CD8-positive, alpha-beta memory T cell (primary cell): ENCODE measurements around the gene OTUB1. TPM values are rescaled to one million over a fixed set of nuclear protein-coding genes. Genes with fewer than 3 reads are reported as not detected.

Source experiments
- CTCF ChIA-PET: fragments of 350-600 bp; sonication (Branson Sonifier 250); formaldehyde crosslinking; loops from one replicate; lab custom pipeline; 2021; ENCODE audit warnings: antibody characterized with exemption; lab: Charles Lee
- POLR2A ChIA-PET: fragments of 350-600 bp; sonication (Branson Sonifier 250); formaldehyde crosslinking; loops from one replicate; lab custom pipeline; 2021; ENCODE audit warnings: antibody characterized with exemption; lab: Charles Lee
- DNase-seq, 5 donors: peaks; one replicate each; pipeline versions ENCODE4 v3.0.0 to v3.0.0-alpha.2; 2020 to 2022; ENCODE audit warnings: mixed read lengths in 1 of 5
- H3K27ac ChIP-seq: one replicate; pipeline ENCODE4 v1.7.0; 2013; ENCODE audit warnings: low read depth, mild to moderate bottlenecking, low read length, moderate library complexity
- H3K27me3 ChIP-seq: 2 replicates; pipeline ENCODE4 v1.7.0; 2013; ENCODE audit warnings: low read length, mild to moderate bottlenecking; ENCODE audit not compliant: insufficient read depth, poor library complexity, severe bottlenecking
- H3K36me3 ChIP-seq: 2 replicates; pipeline ENCODE4 v1.7.0; 2013; ENCODE audit warnings: mild to moderate bottlenecking, low read length, moderate library complexity; ENCODE audit not compliant: insufficient read depth
- H3K4me1 ChIP-seq: 2 replicates; pipeline ENCODE4 v1.7.0; 2013; ENCODE audit warnings: mild to moderate bottlenecking, low read length, moderate library complexity; ENCODE audit not compliant: insufficient read depth
- H3K4me3 ChIP-seq: 2 replicates; pipeline ENCODE4 v1.7.0; 2013; ENCODE audit warnings: mild to moderate bottlenecking, low read length
- H3K9me3 ChIP-seq: 2 replicates; pipeline ENCODE4 v1.7.0; 2013; ENCODE audit warnings: mild to moderate bottlenecking, low read length
- H3K27ac Mint-ChIP-seq, 8 donors: one replicate each; pipeline ENCODE4 v1.8.0; 2020 to 2021; ENCODE audit warnings: mixed read lengths in 8 of 8, mild to moderate bottlenecking in 6 of 8, inconsistent platforms in 3 of 8, moderate library complexity in 3 of 8
- H3K27me3 Mint-ChIP-seq, 2 donors: one replicate each; pipeline ENCODE4 v1.8.0; 2020 to 2021; ENCODE audit warnings: mixed read lengths in 2 of 2, mild to moderate bottlenecking in 1 of 2, moderate library complexity in 1 of 2
- H3K36me3 Mint-ChIP-seq, 3 donors: one replicate each; pipeline ENCODE4 v1.8.0; 2020 to 2021; ENCODE audit warnings: mixed read lengths in 3 of 3, inconsistent platforms in 1 of 3, mild to moderate bottlenecking in 1 of 3
- H3K4me1 Mint-ChIP-seq, 3 donors: one replicate each; pipeline ENCODE4 v1.8.0; 2020 to 2021; ENCODE audit warnings: mixed read lengths in 3 of 3, inconsistent platforms in 1 of 3, mild to moderate bottlenecking in 1 of 3
- H3K4me3 Mint-ChIP-seq, 7 donors: one replicate each; pipeline ENCODE4 v1.8.0; 2020 to 2021; ENCODE audit warnings: mixed read lengths in 7 of 7, mild to moderate bottlenecking in 6 of 7, moderate library complexity in 4 of 7, inconsistent platforms in 2 of 7
- H3K9me3 Mint-ChIP-seq, 5 donors: one replicate each; pipeline ENCODE4 v1.8.0; 2020 to 2022; ENCODE audit warnings: mixed read lengths in 5 of 5, mild to moderate bottlenecking in 3 of 5, moderate library complexity in 2 of 5, inconsistent platforms in 1 of 5
- polyA plus RNA-seq: library from polyadenylated mRNA; unstranded; fragments of 300-500 nt; fragmentation: Illumina TruSeq; gene quantifications from one replicate; pipeline ENCODE4 v1.2.3, GENCODE V29; 2021
- total RNA-seq, 2 experiments: library from RNA; stranded (reverse); gene quantifications; one replicate each; pipeline ENCODE4 v1.2.3, GENCODE V29; 2021

OTUB1 gene
- total and polyA plus RNA-seq, 3 experiments from 2014 or later = 75.8 to 135 (median 85.0) TPM

GRCh38 chr11:64000740-64001483 lies 14.7 kb downstream of the OTUB1 start:
- Mint-ChIP-seq H3K27me3 (no peaks in the 10 kb centered on the region), H3K9me3 (no peaks in the 10 kb centered on the region), H3K4me1 (peaks cover 0 to 24% (median 4%) of the 10 kb centered on the region in 3 donors), H3K4me3 (peak overlapping the region in 5 of 7 donors; percentile 24 to 70 (median 28)), H3K36me3 (peaks cover 0 to 25% (median 0%) of the 10 kb centered on the region in 3 donors), H3K27ac (peak overlapping the region in 1 of 8 donors; percentile 20)
- ChIA-PET POLR2A (interaction anchor here (1.0 to 1.2 kb wide), 4 partner anchors 15 to 113 kb away, joined by 3 read pairs; partner anchors contain the start of gene OTUB1), CTCF (interaction anchor here (0.7 to 4.9 kb wide), 31 partner anchors 11 to 330 kb away, joined by 3 to 64 read pairs (median 3); partner anchors contain the start of genes CATSPERZ, FERMT3, MACROD1 and STIP1)
- H3K36me3 ChIP-seq = peaks cover 4% of the 10 kb centered on the region
- no peaks in the 10 kb centered on the region for H3K27me3 ChIP-seq
- H3K4me1 ChIP-seq = peaks cover 7% of the 10 kb centered on the region
- H3K4me3 ChIP-seq = no peak overlapping the region
- H3K9me3 ChIP-seq = no peaks in the 10 kb centered on the region
- no peak overlapping the region for H3K27ac ChIP-seq
- no peak for DNase-seq

- DNase-seq = no peak
- ChIA-PET CTCF (interaction anchor here (0.5 to 4.9 kb wide), 16 partner anchors 13 to 329 kb away, joined by 3 to 64 read pairs (median 4); partner anchors contain the start of gene CATSPERZ), POLR2A (interaction anchor here (0.6 to 1.1 kb wide), 2 partner anchors 16 to 120 kb away, joined by 3 read pairs; partner anchors contain the start of gene OTUB1)
- H3K36me3 Mint-ChIP-seq = peaks cover 0 to 16% (median 0%) of the 10 kb centered on the region in 3 donors
- Histone ChIP-seq H3K9me3 (no peaks in the 10 kb centered on the region), H3K27ac (no peak overlapping the region), H3K27me3 (no peaks in the 10 kb centered on the region), H3K4me3 (no peak overlapping the region), H3K36me3 (peaks cover 4% of the 10 kb centered on the region), H3K4me1 (peaks cover 7% of the 10 kb centered on the region)
- H3K9me3 Mint-ChIP-seq = no peaks in the 10 kb centered on the region
- peak overlapping the region in 3 of 8 donors; percentile 4 to 20 (median 16) for H3K27ac Mint-ChIP-seq
- peaks cover 2 to 26% (median 4%) of the 10 kb centered on the region in 3 donors for H3K4me1 Mint-ChIP-seq
- peak overlapping the region; percentile 16 to 70 (median 24) for H3K4me3 Mint-ChIP-seq
- peaks cover 4 to 7% of the 10 kb centered on the region in 2 donors for H3K27me3 Mint-ChIP-seq
Observed at GRCh38 chr11:64001484-64002420, 15.5 kb downstream of the OTUB1 start.

GRCh38 chr11:64003807-64004589 lies 17.8 kb downstream of the OTUB1 start:
- CTCF ChIA-PET = interaction anchor here (4.9 kb wide), 1 partner anchor 146 kb away, joined by 64 read pairs; no protein-coding TSS in a partner anchor

GRCh38 chr11:64004590-64004984 lies 18.3 kb downstream of the OTUB1 start:
- Mint-ChIP-seq H3K4me3 (no peak overlapping the region), H3K27ac (no peak overlapping the region), H3K27me3 (peaks cover 18 to 28% of the 10 kb centered on the region in 2 donors), H3K36me3 (no peaks in the 10 kb centered on the region), H3K4me1 (peaks cover 9 to 19% (median 14%) of the 10 kb centered on the region in 3 donors), H3K9me3 (no peaks in the 10 kb centered on the region)
- Histone ChIP-seq H3K27ac (no peak overlapping the region), H3K36me3 (no peaks in the 10 kb centered on the region), H3K9me3 (no peaks in the 10 kb centered on the region), H3K4me3 (no peak overlapping the region), H3K27me3 (peaks cover 5% of the 10 kb centered on the region), H3K4me1 (peaks cover 7% of the 10 kb centered on the region)
- ChIA-PET POLR2A (no interaction called here), CTCF (no interaction called here)
- no peak for DNase-seq

More at GRCh38 chr11:64003807-64004589, 17.8 kb downstream of the OTUB1 start:
- peaks cover 9 to 25% (median 14%) of the 10 kb centered on the region in 3 donors for H3K4me1 Mint-ChIP-seq
- peaks cover 5% of the 10 kb centered on the region for H3K27me3 ChIP-seq
- H3K9me3 Mint-ChIP-seq = no peaks in the 10 kb centered on the region
- no peaks in the 10 kb centered on the region for H3K9me3 ChIP-seq
- no peak overlapping the region for H3K27ac ChIP-seq
- H3K4me3 Mint-ChIP-seq = no peak overlapping the region
- no peaks in the 10 kb centered on the region for H3K36me3 Mint-ChIP-seq
- H3K36me3 ChIP-seq = no peaks in the 10 kb centered on the region
- H3K27me3 Mint-ChIP-seq = peaks cover 18 to 27% of the 10 kb centered on the region in 2 donors
- H3K27ac Mint-ChIP-seq = no peak overlapping the region
- POLR2A ChIA-PET = no interaction called here
- no peak for DNase-seq
- peaks cover 7% of the 10 kb centered on the region for H3K4me1 ChIP-seq
- no peak overlapping the region for H3K4me3 ChIP-seq

GRCh38 chr11:64005691-64006090 lies 19.5 kb downstream of the OTUB1 start:
- H3K9me3 Mint-ChIP-seq = no peaks in the 10 kb centered on the region
- peaks cover 0 to 7% (median 0%) of the 10 kb centered on the region in 3 donors for H3K36me3 Mint-ChIP-seq
- H3K4me3 ChIP-seq = no peak overlapping the region
- DNase-seq = no peak
- H3K36me3 ChIP-seq = no peaks in the 10 kb centered on the region
- ChIA-PET CTCF (no interaction called here), POLR2A (no interaction called here)
- H3K4me1 Mint-ChIP-seq = peaks cover 9 to 16% (median 14%) of the 10 kb centered on the region in 3 donors
- no peak overlapping the region for H3K27ac Mint-ChIP-seq
- no peaks in the 10 kb centered on the region for H3K4me1 ChIP-seq
- H3K27me3 Mint-ChIP-seq = peaks cover 18 to 28% of the 10 kb centered on the region in 2 donors
- H3K27me3 ChIP-seq = peaks cover 5% of the 10 kb centered on the region
- no peak overlapping the region for H3K4me3 Mint-ChIP-seq
- no peak overlapping the region for H3K27ac ChIP-seq
- no peaks in the 10 kb centered on the region for H3K9me3 ChIP-seq

GRCh38 chr11:64006398-64006797 lies 20.2 kb downstream of the OTUB1 start:
- no peak overlapping the region for H3K27ac ChIP-seq
- Mint-ChIP-seq H3K4me1 (peaks cover 9 to 16% (median 12%) of the 10 kb centered on the region in 3 donors), H3K36me3 (peaks cover 0 to 14% (median 0%) of the 10 kb centered on the region in 3 donors), H3K9me3 (peaks cover 0 to 3% (median 0%) of the 10 kb centered on the region in 5 donors), H3K27ac (no peak overlapping the region), H3K4me3 (peak overlapping the region in 1 of 7 donors; percentile 79), H3K27me3 (peaks cover 19 to 28% of the 10 kb centered on the region in 2 donors)
- H3K27me3 ChIP-seq = peaks cover 5% of the 10 kb centered on the region
- CTCF ChIA-PET = interaction anchor here (1.0 kb wide), 1 partner anchor 148 kb away, joined by 3 read pairs; no protein-coding TSS in a partner anchor
- H3K4me1 ChIP-seq = no peaks in the 10 kb centered on the region
- H3K4me3 ChIP-seq = no peak overlapping the region
- POLR2A ChIA-PET = no interaction called here
- H3K36me3 ChIP-seq = no peaks in the 10 kb centered on the region
- H3K9me3 ChIP-seq = no peaks in the 10 kb centered on the region
- no peak for DNase-seq

GRCh38 chr11:64007160-64007628 lies 21.0 kb downstream of the OTUB1 start:
- POLR2A ChIA-PET = no interaction called here
- Mint-ChIP-seq H3K4me3 (peak overlapping the region in 6 of 7 donors; percentile 45 to 77 (median 73)), H3K36me3 (peaks cover 0 to 14% (median 0%) of the 10 kb centered on the region in 3 donors), H3K4me1 (peaks cover 9 to 16% (median 11%) of the 10 kb centered on the region in 3 donors), H3K27ac (peak overlapping the region in 2 of 8 donors; percentile 43 to 55), H3K27me3 (peaks cover 21 to 28% of the 10 kb centered on the region in 2 donors), H3K9me3 (peaks cover 0 to 3% (median 0%) of the 10 kb centered on the region in 5 donors)
- no peaks in the 10 kb centered on the region for H3K9me3 ChIP-seq
- H3K27me3 ChIP-seq = peaks cover 5% of the 10 kb centered on the region
- DNase-seq = no peak
- H3K4me1 ChIP-seq = no peaks in the 10 kb centered on the region
- H3K4me3 ChIP-seq = no peak overlapping the region
- H3K27ac ChIP-seq = no peak overlapping the region
- CTCF ChIA-PET = no interaction called here
- no peaks in the 10 kb centered on the region for H3K36me3 ChIP-seq
